WI38 (cell line): Measurements from ENCODE around the gene GLMN.

Experiments used
- H3K4me3 ChIP-seq: 2 replicates; pipeline ENCODE4 v1.5.1; 2011; ENCODE audit warnings: low read depth, mild to moderate bottlenecking, control low read depth, low read length
- TF ChIP-seq, protein P1 (sequence below): IDR thresholded peaks from 2 replicates; pipeline ENCODE4 v1.5.1; 2012; ENCODE audit warnings: low read depth, mild to moderate bottlenecking, control low read depth, low read length

The GLMN gene

DNA sequence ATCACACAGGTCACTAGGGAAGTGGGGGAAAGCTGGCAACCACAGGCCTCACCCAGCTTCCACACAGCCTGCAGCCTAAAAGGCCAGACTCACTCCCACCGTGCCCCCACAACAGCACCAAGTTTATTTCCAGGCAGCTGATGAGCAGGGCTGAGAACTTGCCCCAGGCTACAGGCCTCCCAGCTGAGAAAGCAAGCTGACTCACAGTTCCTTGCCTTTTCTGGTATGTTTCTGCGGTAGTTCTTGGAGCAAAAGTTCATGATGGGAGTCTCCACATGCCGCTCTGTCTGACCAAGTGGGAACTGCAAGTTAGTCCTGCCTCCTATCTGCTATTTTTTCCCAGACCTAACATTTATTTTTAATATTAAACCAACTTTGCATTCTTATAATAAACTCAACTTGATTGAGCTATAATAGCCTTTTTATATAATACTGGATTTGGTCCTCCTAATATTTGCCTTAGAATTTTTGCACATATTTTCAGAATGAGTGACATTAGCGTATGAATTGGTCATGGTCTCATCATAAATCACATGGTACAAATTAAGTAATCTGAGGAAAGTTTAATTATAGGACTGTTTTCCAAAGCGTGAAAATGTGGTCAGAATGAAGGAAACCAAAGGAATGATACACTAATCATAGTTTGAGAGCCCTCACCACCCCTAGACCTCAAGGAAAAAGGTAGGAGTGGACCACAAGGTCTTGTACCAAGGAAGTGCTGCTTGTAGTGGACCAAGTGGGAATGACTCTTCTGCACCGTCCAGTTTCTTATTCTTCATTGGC lies 30.8 kb upstream of the GLMN start:
- TF ChIP-seq, protein P1, sequence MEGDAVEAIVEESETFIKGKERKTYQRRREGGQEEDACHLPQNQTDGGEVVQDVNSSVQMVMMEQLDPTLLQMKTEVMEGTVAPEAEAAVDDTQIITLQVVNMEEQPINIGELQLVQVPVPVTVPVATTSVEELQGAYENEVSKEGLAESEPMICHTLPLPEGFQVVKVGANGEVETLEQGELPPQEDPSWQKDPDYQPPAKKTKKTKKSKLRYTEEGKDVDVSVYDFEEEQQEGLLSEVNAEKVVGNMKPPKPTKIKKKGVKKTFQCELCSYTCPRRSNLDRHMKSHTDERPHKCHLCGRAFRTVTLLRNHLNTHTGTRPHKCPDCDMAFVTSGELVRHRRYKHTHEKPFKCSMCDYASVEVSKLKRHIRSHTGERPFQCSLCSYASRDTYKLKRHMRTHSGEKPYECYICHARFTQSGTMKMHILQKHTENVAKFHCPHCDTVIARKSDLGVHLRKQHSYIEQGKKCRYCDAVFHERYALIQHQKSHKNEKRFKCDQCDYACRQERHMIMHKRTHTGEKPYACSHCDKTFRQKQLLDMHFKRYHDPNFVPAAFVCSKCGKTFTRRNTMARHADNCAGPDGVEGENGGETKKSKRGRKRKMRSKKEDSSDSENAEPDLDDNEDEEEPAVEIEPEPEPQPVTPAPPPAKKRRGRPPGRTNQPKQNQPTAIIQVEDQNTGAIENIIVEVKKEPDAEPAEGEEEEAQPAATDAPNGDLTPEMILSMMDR, result no peak
- no peak overlapping the region for H3K4me3 ChIP-seq

GRCh38 chr1:92327794-92328193 lies 29.0 kb upstream of the GLMN start:
- TF ChIP-seq, protein P1, result no peak
- H3K4me3 ChIP-seq, result no peak overlapping the region

- no peak overlapping the region for H3K4me3 ChIP-seq
- TF ChIP-seq, protein P1, result no peak
These were observed 27.9 kb upstream of the GLMN start for GRCh38 chr1:92326681-92327080.

DNA sequence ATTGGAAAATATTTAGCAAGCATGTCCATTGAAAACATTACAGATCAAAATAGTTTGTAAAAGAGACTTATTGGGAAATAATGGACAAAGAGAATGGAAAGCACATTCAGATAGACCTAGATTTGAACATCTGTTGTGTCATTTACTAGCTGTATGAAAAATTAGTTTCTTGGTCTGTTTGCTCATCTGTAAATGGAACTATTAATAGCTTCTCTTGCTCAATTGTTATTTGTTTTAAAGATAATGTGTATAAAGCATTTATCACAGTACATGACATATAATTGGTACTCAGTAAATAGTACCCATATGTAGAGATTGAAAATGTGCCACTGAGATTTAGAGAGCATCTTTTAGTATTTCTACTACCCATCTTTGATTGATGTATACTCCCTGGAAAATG lies 26.0 kb upstream of the GLMN start:
- TF ChIP-seq, protein P1, result no peak
- no peak overlapping the region for H3K4me3 ChIP-seq

- TF ChIP-seq, protein P1, result no peak
These were observed 25.0 kb upstream of the GLMN start for GRCh38 chr1:92323473-92324453.

DNA sequence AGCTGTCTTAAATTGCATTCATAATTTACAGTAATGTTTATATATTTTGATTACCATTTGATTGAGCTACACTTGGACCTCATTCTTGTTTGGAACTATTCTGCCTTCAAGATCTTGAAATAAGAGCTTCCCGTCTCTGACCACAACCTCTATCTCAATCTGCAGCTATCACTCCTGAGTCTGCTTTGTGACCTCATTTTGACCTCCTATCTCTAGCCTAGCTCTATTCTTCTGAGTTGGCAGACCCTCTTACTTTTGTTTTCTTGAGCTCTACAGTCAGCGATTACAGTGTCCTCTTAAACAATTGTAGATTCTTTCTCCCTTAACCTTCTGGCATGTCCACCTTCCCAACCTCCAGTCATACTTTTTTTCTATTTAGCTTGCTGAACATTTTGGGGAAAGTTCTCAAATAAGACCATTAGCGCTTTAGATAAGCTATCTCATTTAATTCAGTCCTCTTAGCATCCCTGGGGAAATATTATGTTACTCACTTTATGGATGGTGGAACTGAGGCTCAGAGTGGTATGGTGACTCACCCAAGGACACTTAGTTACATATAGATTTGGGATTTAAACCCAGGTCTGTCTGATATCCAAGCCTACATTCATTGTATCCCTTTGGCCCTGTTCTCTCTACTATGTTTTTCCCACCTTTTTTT lies 19.2 kb upstream of the GLMN start:
- H3K4me3 ChIP-seq, result no peak overlapping the region
- TF ChIP-seq, protein P1, result no peak

More at GRCh38 chr1:92323473-92324453, 25.0 kb upstream of the GLMN start:
- H3K4me3 ChIP-seq, result no peak overlapping the region
